ENCODE measurements around the gene PFKFB3. TPM values are rescaled to one million over a fixed set of nuclear protein-coding genes. Genes with fewer than 3 reads are reported as not detected.
"Not testable (repeated sequence)": the region's sequence is repeated elsewhere in the genome, so short reads cannot be mapped to it uniquely, and the experiment has no call there.

Gene PFKFB3
- total RNA-seq, 1 experiment from 2014 or later: 58.2 TPM

- DNase-seq (ENCODE audit: low read depth): peak; percentile 85
- in situ Hi-C loops (cut with HindIII; ENCODE audit: low pct_unique_long_range_greater_than_20kb, low sequenced_read_pairs): no loop called here
Observed at GRCh38 chr10:6228010-6228511, 25.3 kb downstream of the PFKFB3 start.

DNA sequence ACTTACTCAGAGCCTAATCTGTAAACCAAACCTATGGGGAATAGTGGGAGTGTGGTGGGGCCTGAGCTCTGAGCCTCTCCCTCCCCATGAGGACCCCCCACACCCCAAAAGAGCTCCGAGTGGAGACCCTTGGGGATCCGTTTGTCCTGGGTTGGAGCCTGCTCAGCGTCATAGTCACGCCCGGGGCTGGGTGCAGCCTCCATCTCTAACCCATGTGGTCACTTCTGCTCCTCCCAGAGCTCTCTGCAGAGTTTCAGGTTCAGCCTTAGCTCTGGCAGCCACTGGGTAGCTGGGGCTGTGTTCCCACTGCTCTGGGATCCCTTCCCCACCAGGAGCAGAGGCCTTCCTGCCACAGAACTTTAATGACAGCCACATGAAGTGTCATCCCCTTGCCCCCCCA is 25.9 kb downstream of the PFKFB3 start:
- in situ Hi-C loops (cut with HindIII; ENCODE audit: low pct_unique_long_range_greater_than_20kb, low sequenced_read_pairs): no loop called here
- no peak for DNase-seq (ENCODE audit: low read depth)

DNA sequence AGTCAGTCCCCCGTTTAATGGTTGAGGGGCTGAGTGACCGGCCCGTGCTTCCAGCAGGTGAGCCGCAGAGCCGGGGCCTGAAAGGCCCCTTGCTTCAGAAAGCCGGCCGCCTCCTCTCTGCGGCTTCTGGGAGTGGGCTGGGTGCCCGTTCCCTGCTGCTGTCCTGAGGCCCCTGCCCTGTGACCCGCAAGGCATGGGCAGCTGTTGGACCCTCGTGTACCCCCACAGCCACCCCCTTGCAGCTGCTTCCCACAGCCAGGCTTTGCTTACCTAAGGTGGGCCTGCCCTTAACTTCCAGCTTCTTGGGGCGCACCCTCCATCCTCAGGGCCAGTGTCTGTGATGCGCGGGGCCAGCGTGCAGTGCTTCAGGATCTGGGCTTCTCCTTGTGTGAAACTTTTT is 26.6 kb downstream of the PFKFB3 start:
- no peak for DNase-seq (ENCODE audit: low read depth)
- in situ Hi-C loops (cut with HindIII; ENCODE audit: low pct_unique_long_range_greater_than_20kb, low sequenced_read_pairs): no loop called here

- no peak for DNase-seq (ENCODE audit: low read depth)
- in situ Hi-C loops (cut with HindIII; ENCODE audit: low pct_unique_long_range_greater_than_20kb, low sequenced_read_pairs): no loop called here
Observed at GRCh38 chr10:6229746-6230145, 27.0 kb downstream of the PFKFB3 start.

- in situ Hi-C loops (cut with HindIII; ENCODE audit: low pct_unique_long_range_greater_than_20kb, low sequenced_read_pairs): no loop called here
- DNase-seq (ENCODE audit: low read depth): no peak
Observed at GRCh38 chr10:6230315-6230714, 27.6 kb downstream of the PFKFB3 start.

GRCh38 chr10:6231146-6231545 is 28.4 kb downstream of the PFKFB3 start:
- in situ Hi-C loops (cut with HindIII; ENCODE audit: low pct_unique_long_range_greater_than_20kb, low sequenced_read_pairs): no loop called here
- DNase-seq (ENCODE audit: low read depth): no peak

- DNase-seq (ENCODE audit: low read depth): no peak
- in situ Hi-C loops (cut with HindIII; ENCODE audit: low pct_unique_long_range_greater_than_20kb, low sequenced_read_pairs): no loop called here
Observed at GRCh38 chr10:6231730-6232129, 29.0 kb downstream of the PFKFB3 start.

DNA sequence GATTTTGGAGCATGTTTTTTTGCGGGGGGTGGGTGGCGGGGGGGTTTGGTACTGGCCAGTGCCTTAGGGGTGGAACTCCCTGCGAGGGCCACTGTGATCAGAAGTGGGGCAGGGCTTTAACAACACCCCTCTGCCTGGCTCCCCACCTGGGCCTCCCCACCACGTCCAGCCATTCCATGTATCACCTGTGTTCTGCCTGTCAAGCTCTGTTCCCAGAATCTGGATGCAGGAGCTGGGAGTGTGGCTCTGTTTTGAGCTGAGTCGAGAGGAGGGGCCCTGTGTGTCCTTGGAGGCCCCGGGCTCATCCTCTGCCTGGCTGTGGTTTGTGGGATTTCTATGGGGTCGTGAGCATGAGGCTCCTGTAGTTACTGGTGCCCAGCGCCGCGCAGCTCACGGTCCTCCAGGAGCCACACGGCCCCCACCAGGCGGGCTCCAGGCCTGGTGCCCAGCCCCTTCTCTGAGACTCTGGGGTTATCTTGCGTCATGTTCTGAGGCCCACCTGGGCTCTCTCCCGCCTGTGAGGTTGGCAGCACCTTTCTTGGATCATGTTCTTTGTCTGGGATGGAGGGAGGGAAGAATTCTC is 29.6 kb downstream of the PFKFB3 start:
- in situ Hi-C loops (cut with HindIII; ENCODE audit: low pct_unique_long_range_greater_than_20kb, low sequenced_read_pairs): no loop called here
- no peak for DNase-seq (ENCODE audit: low read depth)

DNA sequence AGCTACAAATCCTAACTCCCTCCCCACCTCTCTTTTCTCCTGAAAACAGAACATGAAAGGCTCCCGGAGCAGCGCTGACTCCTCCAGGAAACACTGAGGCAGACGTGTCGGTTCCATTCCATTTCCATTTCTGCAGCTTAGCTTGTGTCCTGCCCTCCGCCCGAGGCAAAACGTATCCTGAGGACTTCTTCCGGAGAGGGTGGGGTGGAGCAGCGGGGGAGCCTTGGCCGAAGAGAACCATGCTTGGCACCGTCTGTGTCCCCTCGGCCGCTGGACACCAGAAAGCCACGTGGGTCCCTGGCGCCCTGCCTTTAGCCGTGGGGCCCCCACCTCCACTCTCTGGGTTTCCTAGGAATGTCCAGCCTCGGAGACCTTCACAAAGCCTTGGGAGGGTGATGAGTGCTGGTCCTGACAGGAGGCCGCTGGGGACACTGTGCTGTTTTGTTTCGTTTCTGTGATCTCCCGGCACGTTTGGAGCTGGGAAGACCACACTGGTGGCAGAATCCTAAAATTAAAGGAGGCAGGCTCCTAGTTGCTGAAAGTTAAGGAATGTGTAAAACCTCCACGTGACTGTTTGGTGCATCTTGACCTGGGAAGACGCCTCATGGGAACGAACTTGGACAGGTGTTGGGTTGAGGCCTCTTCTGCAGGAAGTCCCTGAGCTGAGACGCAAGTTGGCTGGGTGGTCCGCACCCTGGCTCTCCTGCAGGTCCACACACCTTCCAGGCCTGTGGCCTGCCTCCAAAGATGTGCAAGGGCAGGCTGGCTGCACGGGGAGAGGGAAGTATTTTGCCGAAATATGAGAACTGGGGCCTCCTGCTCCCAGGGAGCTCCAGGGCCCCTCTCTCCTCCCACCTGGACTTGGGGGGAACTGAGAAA is 30.4 kb downstream of the PFKFB3 start:
- in situ Hi-C loops (cut with HindIII; ENCODE audit: low pct_unique_long_range_greater_than_20kb, low sequenced_read_pairs): no loop called here
- DNase-seq (ENCODE audit: low read depth): no peak

DNA sequence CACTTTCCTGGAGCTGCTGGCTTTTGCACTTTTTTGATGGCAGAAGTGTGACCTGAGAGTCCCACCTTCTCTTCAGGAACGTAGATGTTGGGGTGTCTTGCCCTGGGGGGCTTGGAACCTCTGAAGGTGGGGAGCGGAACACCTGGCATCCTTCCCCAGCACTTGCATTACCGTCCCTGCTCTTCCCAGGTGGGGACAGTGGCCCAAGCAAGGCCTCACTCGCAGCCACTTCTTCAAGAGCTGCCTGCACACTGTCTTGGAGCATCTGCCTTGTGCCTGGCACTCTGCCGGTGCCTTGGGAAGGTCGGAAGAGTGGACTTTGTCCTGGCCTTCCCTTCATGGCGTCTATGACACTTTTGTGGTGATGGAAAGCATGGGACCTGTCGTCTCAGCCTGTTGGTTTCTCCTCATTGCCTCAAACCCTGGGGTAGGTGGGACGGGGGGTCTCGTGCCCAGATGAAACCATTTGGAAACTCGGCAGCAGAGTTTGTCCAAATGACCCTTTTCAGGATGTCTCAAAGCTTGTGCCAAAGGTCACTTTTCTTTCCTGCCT is 31.1 kb downstream of the PFKFB3 start:
- in situ Hi-C loops (cut with HindIII; ENCODE audit: low pct_unique_long_range_greater_than_20kb, low sequenced_read_pairs): no loop called here
- DNase-seq (ENCODE audit: low read depth): no peak

GRCh38 chr10:6234371-6234770 is 31.6 kb downstream of the PFKFB3 start:
- in situ Hi-C loops (cut with HindIII; ENCODE audit: low pct_unique_long_range_greater_than_20kb, low sequenced_read_pairs): no loop called here
- no peak for DNase-seq (ENCODE audit: low read depth)

DNA sequence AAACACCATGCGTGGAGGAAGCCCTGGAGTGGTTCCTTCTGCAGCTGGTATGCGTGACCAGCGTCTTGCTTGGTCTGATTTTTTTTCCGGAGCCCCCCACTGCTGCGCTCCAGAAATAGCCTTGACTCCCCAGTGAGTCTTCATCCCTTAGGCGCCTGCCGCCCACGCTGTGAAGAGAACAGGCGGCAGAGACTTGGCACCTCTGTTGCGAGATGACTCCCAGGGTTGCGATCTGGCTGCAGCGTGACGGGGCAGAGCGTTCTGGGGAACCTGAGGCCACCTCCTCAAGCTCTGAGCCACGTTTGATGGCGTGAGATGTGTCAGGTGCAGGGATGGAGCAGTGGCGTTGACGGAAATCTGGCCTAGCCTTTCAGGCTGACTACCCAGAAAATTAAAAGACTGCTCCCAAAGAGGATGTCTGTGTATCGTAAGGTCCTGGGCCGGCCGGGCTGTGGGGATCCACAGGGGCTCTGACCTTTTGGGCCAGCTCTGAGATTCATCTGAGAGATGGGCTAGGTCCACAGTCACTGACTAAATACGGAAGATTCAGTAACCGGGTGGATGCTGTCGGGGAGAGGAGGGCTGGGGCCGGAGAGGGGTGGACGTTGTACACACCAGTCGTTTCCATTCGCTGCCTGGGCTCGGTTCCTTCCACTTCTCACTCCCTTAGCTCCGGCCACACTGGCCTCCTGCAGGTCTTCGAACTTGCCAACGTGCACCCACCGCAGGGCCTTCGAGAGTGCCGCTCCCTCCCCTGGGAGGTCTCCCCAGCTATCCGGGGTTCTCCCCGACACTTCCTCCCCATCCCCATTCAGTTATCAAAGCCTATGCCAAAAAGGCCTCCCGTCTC is 33.8 kb downstream of the PFKFB3 start:
- in situ Hi-C loops (cut with HindIII; ENCODE audit: low pct_unique_long_range_greater_than_20kb, low sequenced_read_pairs): no loop called here
- DNase-seq (ENCODE audit: low read depth): no peak

DNA sequence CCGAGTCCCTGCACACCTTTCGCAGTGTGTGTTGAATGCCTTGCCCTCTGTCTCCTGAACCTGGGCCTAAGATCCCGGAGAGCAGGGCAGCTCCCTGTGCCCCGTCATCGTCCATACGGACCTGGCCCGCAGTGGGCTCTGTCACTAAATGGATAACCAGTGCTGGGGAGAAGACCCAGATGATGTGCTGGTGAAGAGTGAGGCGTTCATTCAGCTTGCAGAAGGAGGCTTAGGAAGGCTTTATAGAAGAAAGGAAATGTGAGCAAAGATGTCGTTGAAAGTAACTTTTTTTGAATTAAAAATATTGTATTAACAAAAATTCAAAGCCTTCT is 34.4 kb downstream of the PFKFB3 start:
- no peak for DNase-seq (ENCODE audit: low read depth)
- in situ Hi-C loops (cut with HindIII; ENCODE audit: low pct_unique_long_range_greater_than_20kb, low sequenced_read_pairs): no loop called here

DNA sequence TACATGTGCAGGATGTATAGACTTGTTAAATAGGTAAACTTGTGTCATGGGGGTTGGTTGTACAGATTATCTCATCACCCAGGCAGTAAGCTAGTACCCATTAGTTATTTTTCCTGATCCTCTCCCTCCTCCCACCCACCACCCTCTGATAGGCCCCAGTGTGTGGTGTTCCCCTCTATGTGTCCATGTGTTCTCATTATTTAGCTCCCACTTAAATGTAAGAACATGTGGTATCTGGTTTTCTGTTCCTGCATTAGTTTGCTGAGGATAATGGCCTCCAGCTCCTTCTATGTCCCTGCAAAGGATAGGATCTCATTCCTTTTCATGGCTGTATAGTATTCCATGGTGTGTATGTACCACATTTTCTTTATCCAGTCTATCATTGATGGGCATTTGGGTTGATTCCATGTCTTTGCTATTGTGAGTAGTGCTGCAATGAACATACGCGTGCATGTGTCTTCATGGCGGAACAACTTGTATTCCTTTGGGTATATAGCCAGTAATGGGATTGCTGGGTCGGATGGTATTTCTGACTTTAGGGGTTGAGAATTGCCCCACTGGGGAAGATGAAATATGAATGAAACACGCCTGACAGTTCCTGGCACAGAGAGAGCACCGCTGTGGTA is 36.0 kb downstream of the PFKFB3 start:
- in situ Hi-C loops (cut with HindIII; ENCODE audit: low pct_unique_long_range_greater_than_20kb, low sequenced_read_pairs); DNase-seq (ENCODE audit: low read depth): not testable (repeated sequence)

- in situ Hi-C loops (cut with HindIII; ENCODE audit: low pct_unique_long_range_greater_than_20kb, low sequenced_read_pairs): no loop called here
- DNase-seq (ENCODE audit: low read depth): peak; percentile 96
Observed at GRCh38 chr10:6239213-6239991, 36.7 kb downstream of the PFKFB3 start.

- in situ Hi-C loops (cut with HindIII; ENCODE audit: low pct_unique_long_range_greater_than_20kb, low sequenced_read_pairs): no loop called here
- DNase-seq (ENCODE audit: low read depth): no peak
Observed at GRCh38 chr10:6240254-6240653, 37.5 kb downstream of the PFKFB3 start.

- in situ Hi-C loops (cut with HindIII; ENCODE audit: low pct_unique_long_range_greater_than_20kb, low sequenced_read_pairs): no loop called here
- no peak for DNase-seq (ENCODE audit: low read depth)
Observed at GRCh38 chr10:6242089-6242488, 39.4 kb downstream of the PFKFB3 start.

DNA sequence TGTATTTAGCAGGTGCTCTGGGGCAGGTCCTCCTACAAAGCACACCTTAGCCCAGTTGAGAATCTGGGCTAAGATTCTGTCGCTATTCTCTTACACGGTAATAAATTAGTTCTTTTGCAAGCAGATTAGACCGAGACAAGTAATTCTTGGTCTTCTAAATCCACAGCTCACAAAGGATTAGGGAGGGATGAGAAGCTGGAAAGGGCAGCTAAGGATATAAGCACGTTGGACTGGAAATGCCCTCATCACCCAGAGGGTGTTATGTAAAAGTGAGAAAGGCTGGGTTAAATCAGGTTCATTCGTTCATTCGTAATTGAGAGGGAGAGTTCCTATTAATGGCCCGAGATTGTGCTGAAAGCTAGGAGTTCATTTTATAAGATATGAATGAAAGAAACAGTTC is 41.8 kb downstream of the PFKFB3 start:
- in situ Hi-C loops (cut with HindIII; ENCODE audit: low pct_unique_long_range_greater_than_20kb, low sequenced_read_pairs): no loop called here
- no peak for DNase-seq (ENCODE audit: low read depth)
